HepG2 (cell line): ENCODE measurements around the gene NAA15. TPM values are rescaled to one million over a fixed set of nuclear protein-coding genes. Genes with fewer than 3 reads are reported as not detected.
"Not testable (repeated sequence)": the region's sequence is repeated elsewhere in the genome, so short reads cannot be mapped to it uniquely, and the experiment has no call there.

ENCODE experiments used
- ATAC-seq: fragments of 200-7000 bp; cut with Tn5 transposase; 3 replicates; pipeline ENCODE4 v1.9.1; 2020; ENCODE audit warnings: mild to moderate bottlenecking, moderate library complexity
- BruUV-seq: library from RNA; stranded (reverse); fragments of 400-500 nt; replicated peaks from 2 replicates; lab custom pipeline; 2021; lab: Mats Ljungman, UMichigan
- CTCF ChIA-PET: fragments of 300-600 bp; formaldehyde crosslinking; extraction: SDS; loops from one replicate; lab custom pipeline; 2021; ENCODE audit warnings: low total read pairs, inconsistent platforms, low intra/inter-chr PET ratio; lab: Yijun Ruan, JAX
- POLR2A ChIA-PET: fragments of 350-600 bp; sonication (Branson Sonifier 250); formaldehyde crosslinking; loops from one replicate; lab custom pipeline; 2020; ENCODE audit warnings: antibody characterized with exemption, inconsistent platforms; lab: Yijun Ruan, JAX
- DNase-seq: peaks from one replicate; pipeline ENCODE4 v3.0.0-alpha.2; 2015; ENCODE audit warnings: low spot score
- FAIRE-seq: peaks from 3 replicates; lab custom pipeline; 2011; peaks lifted over from hg19 to GRCh38; lab: Jason Lieb, UNC
- H2AFZ ChIP-seq: one replicate; pipeline ENCODE4 v1.6.1; 2011; ENCODE audit warnings: low read length, inconsistent platforms
- H3K27ac ChIP-seq: fragments of 300-600 bp; 3 replicates; pipeline ENCODE4 v1.8.0; 2011; ENCODE audit warnings: mixed run types, mild to moderate bottlenecking, mixed read lengths, low read length, inconsistent platforms; ENCODE audit not compliant: insufficient read depth; ENCODE audit errors: extremely low read length
- H3K27me3 ChIP-seq, 2 experiments: fragments of 200-600 bp in 1 of 2; 2 replicates in 1 of 2; 3 replicates in 1 of 2; pipeline versions ENCODE4 v1.6.0 to v1.8.0; 2011; ENCODE audit warnings: low read length in 2 of 2, mild to moderate bottlenecking in 2 of 2, moderate library complexity in 2 of 2, inconsistent platforms in 1 of 2; ENCODE audit not compliant: insufficient read depth in 2 of 2, control insufficient read depth in 1 of 2
- H3K36me3 ChIP-seq, 2 experiments: fragments of 200-600 bp in 1 of 2; replicated peaks in 1 of 2; 2 replicates in 1 of 2; 3 replicates in 1 of 2; pipeline versions ENCODE4 v1.5.1 to v1.8.0; 2011; ENCODE audit warnings: low read length in 2 of 2, inconsistent platforms in 1 of 2; ENCODE audit not compliant: insufficient read depth in 2 of 2, control insufficient read depth in 1 of 2
- H3K4me1 ChIP-seq: 2 replicates; pipeline ENCODE4 v1.5.1; 2012; ENCODE audit warnings: low read length, inconsistent platforms; ENCODE audit not compliant: insufficient read depth
- H3K4me2 ChIP-seq: 2 replicates; pipeline ENCODE4 v1.6.0; 2011; ENCODE audit warnings: low read depth, low read length, inconsistent platforms
- H3K4me3 ChIP-seq, 3 experiments: fragments of 200-600 bp in 1 of 3; sonication (generic), shearing (Covaris generic) in 1 of 3; replicated peaks in 1 of 3; 2 replicates each; pipeline ENCODE4 v1.5.1; 2011 to 2016; ENCODE audit warnings: low read length in 3 of 3, inconsistent platforms in 2 of 3, low read depth in 2 of 3, mild to moderate bottlenecking in 2 of 3, control low read depth in 1 of 3, mixed read lengths in 1 of 3; ENCODE audit not compliant: insufficient read depth in 1 of 3
- H3K79me2 ChIP-seq: one replicate; pipeline ENCODE4 v1.6.1; 2011; ENCODE audit warnings: low read length, inconsistent platforms; ENCODE audit not compliant: insufficient read depth
- H3K9ac ChIP-seq: 2 replicates; pipeline ENCODE4 v1.6.0; 2011; ENCODE audit warnings: mild to moderate bottlenecking, low read depth, low read length, inconsistent platforms; ENCODE audit not compliant: insufficient read depth
- H3K9me3 ChIP-seq: 2 replicates; pipeline ENCODE4 v1.5.1; 2012; ENCODE audit warnings: mild to moderate bottlenecking, low read length
- H4K20me1 ChIP-seq: 2 replicates; pipeline ENCODE4 v1.6.0; 2011; ENCODE audit warnings: inconsistent platforms, mild to moderate bottlenecking, low read length, moderate library complexity; ENCODE audit not compliant: insufficient read depth
- ATF5 ChIP-seq: sonication (generic); formaldehyde crosslinking; IDR thresholded peaks from 2 replicates; pipeline ENCODE4 v1.4.0; 2020; ENCODE audit warnings: mild to moderate bottlenecking, low read depth, missing genetic modification reagents
- KMT2B ChIP-seq: IDR thresholded peaks from 2 replicates; pipeline ENCODE4 v1.6.1; 2016; ENCODE audit warnings: missing genetic modification reagents, missing compliant biosample characterization
- PBX3 ChIP-seq: sonication (generic); formaldehyde crosslinking; IDR thresholded peaks from 2 replicates; pipeline ENCODE4 v1.8.1; 2023; ENCODE audit warnings: missing genetic modification reagents, inconsistent platforms, borderline replicate concordance
- SP1 ChIP-seq, 2 experiments: fragments of 450-650 bp in 1 of 2; sonication (generic) in 1 of 2; formaldehyde crosslinking in 1 of 2; IDR thresholded peaks; 2 replicates each; pipeline versions ENCODE4 v1.4.0 to v1.6.1; 2016 to 2020; ENCODE audit warnings: missing genetic modification reagents in 1 of 2
- SSRP1 ChIP-seq: IDR thresholded peaks from 2 replicates; pipeline ENCODE4 v1.6.1; 2016; ENCODE audit warnings: control low read depth
- ZNF264 ChIP-seq: sonication (generic); formaldehyde crosslinking; IDR thresholded peaks from 2 replicates; pipeline ENCODE4 v1.4.0; 2020; ENCODE audit warnings: missing genetic modification reagents
- ZNF33B ChIP-seq: sonication (generic); formaldehyde crosslinking; IDR thresholded peaks from 2 replicates; pipeline ENCODE4 v1.5.1; 2020; ENCODE audit warnings: mild to moderate bottlenecking, missing genetic modification reagents
- ZNF414 ChIP-seq: sonication (generic); formaldehyde crosslinking; IDR thresholded peaks from 2 replicates; pipeline ENCODE4 v1.5.0; 2020; ENCODE audit warnings: missing genetic modification reagents
- ZNF460 ChIP-seq: sonication (generic); formaldehyde crosslinking; IDR thresholded peaks from 2 replicates; pipeline ENCODE4 v1.5.1; 2020; ENCODE audit warnings: missing genetic modification reagents, mild to moderate bottlenecking, borderline replicate concordance
- ZNF569 ChIP-seq: sonication (generic); formaldehyde crosslinking; IDR thresholded peaks from 2 replicates; pipeline ENCODE4 v1.5.0; 2020; ENCODE audit warnings: mild to moderate bottlenecking, missing genetic modification reagents, moderate library complexity, borderline replicate concordance
- WGBS: methylation state at CpG from one replicate; pipeline ENCODE4 v1.1.6; 2017; ENCODE audit warnings: low lambda C conversion rate; 5-methylcytosine and 5-hydroxymethylcytosine counted together
- in situ Hi-C: cut with HindIII; loops from 2 replicates; pipeline ENCODE4 v1.10.0; 2017; ENCODE audit warnings: low pct_unique_long_range_greater_than_20kb; ENCODE audit not compliant: extremely low pct_ligation_motif_present
- intact Hi-C: fragments of 100-400 bp; cut with micrococcal nuclease; formaldehyde crosslinking; loops from one replicate; pipeline ENCODE4 v1.10.0; 2022; ENCODE audit not compliant: unreplicated experiment
- polyA plus RNA-seq, 8 experiments: library from polyadenylated mRNA; depleted of rRNA in 3 of 8; stranded (reverse) in 7 of 8; unstranded in 1 of 8; fragments of >200 nt; fragmentation: Illumina TruSeq in 4 of 8; extraction: Trizol in 4 of 8; gene quantifications; 2 replicates each; pipeline versions ENCODE4 v1.2.1 to v1.2.3, GENCODE V29; 2011 to 2016; ENCODE audit warnings: low read depth in 4 of 8, missing spikeins in 1 of 8, mixed read lengths in 1 of 8; ENCODE audit not compliant: insufficient read depth in 1 of 8
- total RNA-seq, 5 experiments: library from RNA; depleted of rRNA; stranded (reverse); fragments of >200 nt; fragmentation: Illumina TruSeq; extraction: Trizol; gene quantifications; 2 replicates each; pipeline ENCODE4 v1.2.3, GENCODE V29; 2016; ENCODE audit warnings: low read depth in 1 of 5
- TF ChIP-seq, protein P1 (sequence below): sonication (generic); formaldehyde crosslinking; IDR thresholded peaks from 2 replicates; pipeline ENCODE4 v1.9.0; 2021; ENCODE audit warnings: missing genetic modification reagents, mild to moderate bottlenecking, borderline replicate concordance
- TF ChIP-seq, protein P2 (sequence below): sonication (generic); formaldehyde crosslinking; conservative IDR thresholded peaks from 2 replicates; pipeline ENCODE4 v1.8.0; 2022; ENCODE audit warnings: missing genetic modification reagents

Gene NAA15
- total and polyA plus RNA-seq, 2 of the 13 experiments (the other 11 are each of a cell fraction or from before 2014, with no cell fraction given), result 6.2 to 50.2 TPM

GRCh38 chr4:139443661-139444060 lies 142.4 kb downstream of the NAA15 start (continued):
- TF ChIP-seq, protein P1, sequence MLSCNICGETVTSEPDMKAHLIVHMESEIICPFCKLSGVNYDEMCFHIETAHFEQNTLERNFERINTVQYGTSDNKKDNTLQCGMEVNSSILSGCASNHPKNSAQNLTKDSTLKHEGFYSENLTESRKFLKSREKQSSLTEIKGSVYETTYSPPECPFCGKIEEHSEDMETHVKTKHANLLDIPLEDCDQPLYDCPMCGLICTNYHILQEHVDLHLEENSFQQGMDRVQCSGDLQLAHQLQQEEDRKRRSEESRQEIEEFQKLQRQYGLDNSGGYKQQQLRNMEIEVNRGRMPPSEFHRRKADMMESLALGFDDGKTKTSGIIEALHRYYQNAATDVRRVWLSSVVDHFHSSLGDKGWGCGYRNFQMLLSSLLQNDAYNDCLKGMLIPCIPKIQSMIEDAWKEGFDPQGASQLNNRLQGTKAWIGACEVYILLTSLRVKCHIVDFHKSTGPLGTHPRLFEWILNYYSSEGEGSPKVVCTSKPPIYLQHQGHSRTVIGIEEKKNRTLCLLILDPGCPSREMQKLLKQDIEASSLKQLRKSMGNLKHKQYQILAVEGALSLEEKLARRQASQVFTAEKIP (CRISPR knock-in tag), result no peak
- TF ChIP-seq PBX3 (CRISPR knock-in tag) (no peak), KMT2B (no peak), ZNF569 (CRISPR knock-in tag) (no peak), SSRP1 (no peak), ZNF264 (CRISPR knock-in tag) (no peak), ZNF414 (CRISPR knock-in tag) (no peak), ATF5 (no peak), ZNF460 (no peak), SP1 (IDR thresholded peaks at IDR 0.05) (no peak), SP1 (CRISPR knock-in tag; IDR thresholded peaks at IDR 0.05) (no peak), ZNF33B (CRISPR knock-in tag) (no peak)
- TF ChIP-seq, protein P2, sequence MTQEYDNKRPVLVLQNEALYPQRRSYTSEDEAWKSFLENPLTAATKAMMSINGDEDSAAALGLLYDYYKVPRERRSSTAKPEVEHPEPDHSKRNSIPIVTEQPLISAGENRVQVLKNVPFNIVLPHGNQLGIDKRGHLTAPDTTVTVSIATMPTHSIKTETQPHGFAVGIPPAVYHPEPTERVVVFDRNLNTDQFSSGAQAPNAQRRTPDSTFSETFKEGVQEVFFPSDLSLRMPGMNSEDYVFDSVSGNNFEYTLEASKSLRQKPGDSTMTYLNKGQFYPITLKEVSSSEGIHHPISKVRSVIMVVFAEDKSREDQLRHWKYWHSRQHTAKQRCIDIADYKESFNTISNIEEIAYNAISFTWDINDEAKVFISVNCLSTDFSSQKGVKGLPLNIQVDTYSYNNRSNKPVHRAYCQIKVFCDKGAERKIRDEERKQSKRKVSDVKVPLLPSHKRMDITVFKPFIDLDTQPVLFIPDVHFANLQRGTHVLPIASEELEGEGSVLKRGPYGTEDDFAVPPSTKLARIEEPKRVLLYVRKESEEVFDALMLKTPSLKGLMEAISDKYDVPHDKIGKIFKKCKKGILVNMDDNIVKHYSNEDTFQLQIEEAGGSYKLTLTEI (CRISPR knock-in tag), result no peak

GRCh38 chr4:139444881-139445280 lies 143.6 kb downstream of the NAA15 start:
- H3K79me2 ChIP-seq, POLR2A ChIA-PET, ATAC-seq, in situ Hi-C loops, H2AFZ ChIP-seq, H3K4me3 ChIP-seq, H3K4me2 ChIP-seq, H3K27ac ChIP-seq, BruUV-seq, H3K9me3 ChIP-seq, H3K27me3 ChIP-seq, FAIRE-seq, CTCF ChIA-PET, H3K9ac ChIP-seq, intact Hi-C loops, H3K36me3 ChIP-seq, DNase-seq, H4K20me1 ChIP-seq: not testable (repeated sequence)
- 76% methylated on average over 3 of the region's 3 CpGs for WGBS
- H3K4me1 ChIP-seq, result peaks cover 11% of the 10 kb centered on the region; the same call in 1 of the 2 replicates
